ENCODE data around the gene GABARAP.

Gene GABARAP

DNA sequence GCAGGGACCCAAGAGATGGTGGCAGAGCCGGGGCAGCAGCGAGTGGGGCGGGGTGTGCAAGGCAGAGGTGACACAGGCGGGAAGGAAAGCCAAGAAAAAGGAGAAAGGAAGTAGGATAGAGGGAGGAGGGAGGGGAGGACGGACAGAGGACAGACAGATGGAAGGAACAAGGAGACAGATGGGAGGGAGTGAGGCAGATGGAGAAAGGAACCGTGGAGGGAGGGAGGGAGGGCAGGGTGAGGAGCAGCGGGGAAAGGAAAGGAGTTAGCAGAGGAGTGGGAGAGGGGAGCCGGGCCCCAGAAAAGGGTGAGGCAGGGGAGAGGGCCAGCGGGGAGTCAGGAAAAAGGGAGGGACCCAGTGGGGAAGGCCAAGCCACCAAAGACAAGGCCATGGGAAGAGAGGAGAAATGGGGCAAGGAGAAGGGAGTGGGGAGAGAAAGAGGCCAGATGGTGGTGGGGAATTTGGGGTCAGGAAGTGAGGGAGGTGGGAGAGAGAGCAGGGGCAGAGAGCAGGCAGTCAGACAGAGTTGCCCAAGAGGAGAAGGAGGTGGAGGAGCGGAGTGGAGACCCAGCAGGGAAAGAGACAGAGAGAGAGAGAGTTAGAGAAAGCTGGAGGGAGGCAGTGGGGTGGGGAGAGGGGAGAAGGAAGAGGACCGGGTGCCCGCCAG, 49.8 kb downstream of the GABARAP start:
- in situ Hi-C loops (cut with HindIII; ENCODE audit: low pct_ligation_motif_present, low sequenced_read_pairs), result loop anchor here (25.0 kb wide), 1 partner anchor 130 kb away; no protein-coding TSS in a partner anchor
- H3K27ac ChIP-seq, result no peak overlapping the region
- no peak overlapping the region for H3K4me3 ChIP-seq (ENCODE audit: low read depth, low read length)
- TF ChIP-seq, protein P1, sequence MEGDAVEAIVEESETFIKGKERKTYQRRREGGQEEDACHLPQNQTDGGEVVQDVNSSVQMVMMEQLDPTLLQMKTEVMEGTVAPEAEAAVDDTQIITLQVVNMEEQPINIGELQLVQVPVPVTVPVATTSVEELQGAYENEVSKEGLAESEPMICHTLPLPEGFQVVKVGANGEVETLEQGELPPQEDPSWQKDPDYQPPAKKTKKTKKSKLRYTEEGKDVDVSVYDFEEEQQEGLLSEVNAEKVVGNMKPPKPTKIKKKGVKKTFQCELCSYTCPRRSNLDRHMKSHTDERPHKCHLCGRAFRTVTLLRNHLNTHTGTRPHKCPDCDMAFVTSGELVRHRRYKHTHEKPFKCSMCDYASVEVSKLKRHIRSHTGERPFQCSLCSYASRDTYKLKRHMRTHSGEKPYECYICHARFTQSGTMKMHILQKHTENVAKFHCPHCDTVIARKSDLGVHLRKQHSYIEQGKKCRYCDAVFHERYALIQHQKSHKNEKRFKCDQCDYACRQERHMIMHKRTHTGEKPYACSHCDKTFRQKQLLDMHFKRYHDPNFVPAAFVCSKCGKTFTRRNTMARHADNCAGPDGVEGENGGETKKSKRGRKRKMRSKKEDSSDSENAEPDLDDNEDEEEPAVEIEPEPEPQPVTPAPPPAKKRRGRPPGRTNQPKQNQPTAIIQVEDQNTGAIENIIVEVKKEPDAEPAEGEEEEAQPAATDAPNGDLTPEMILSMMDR (IDR thresholded peaks at IDR 0.05; ENCODE audit: low read depth, low read length, missing control alignments), result no peak
- no peaks in the 10 kb centered on the region for H3K27me3 ChIP-seq (replicated peaks)
- H3K36me3 ChIP-seq (replicated peaks), result peaks cover 50% of the 10 kb centered on the region
- DNase-seq, result no peak

DNA sequence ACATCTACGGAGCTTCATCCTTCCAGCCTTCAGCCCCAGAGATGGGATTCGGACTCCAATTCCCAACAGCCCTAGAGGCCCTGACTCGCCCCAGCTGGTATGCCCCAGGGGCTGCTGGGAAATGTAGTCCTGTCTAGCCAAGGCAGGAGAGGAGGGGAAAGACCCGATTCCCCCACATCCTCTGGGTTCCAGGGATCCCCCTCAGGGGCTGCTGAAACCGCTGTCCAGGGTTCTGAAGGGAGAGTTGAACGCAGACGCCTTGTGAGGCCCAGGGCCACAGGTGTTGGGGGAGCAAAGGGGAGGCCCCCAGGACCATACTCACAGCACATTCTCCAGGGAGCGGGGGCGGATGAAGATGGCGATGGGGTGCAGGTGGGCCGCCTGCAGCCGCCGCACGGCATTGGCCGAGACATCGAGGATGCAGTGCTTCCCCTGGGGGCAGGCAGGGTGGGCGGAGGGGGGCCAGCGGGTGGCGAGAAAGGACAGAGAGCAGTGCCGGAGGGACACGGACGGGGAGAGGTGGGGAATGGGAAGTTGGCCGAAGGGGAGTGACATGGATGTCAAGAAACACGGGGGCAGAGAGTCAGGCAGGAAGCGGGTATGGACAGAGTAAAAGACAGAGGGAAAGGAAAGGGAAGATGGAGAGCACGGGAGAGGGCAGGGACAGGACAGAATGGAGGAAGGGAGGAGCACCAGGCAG, 50.5 kb downstream of the GABARAP start:
- Histone ChIP-seq H3K4me3 (ENCODE audit: low read depth, low read length) (no peak overlapping the region), H3K36me3 (replicated peaks) (peaks cover 44% of the 10 kb centered on the region), H3K27ac (no peak overlapping the region), H3K27me3 (replicated peaks) (no peaks in the 10 kb centered on the region)
- in situ Hi-C loops (cut with HindIII; ENCODE audit: low pct_ligation_motif_present, low sequenced_read_pairs), result loop anchor here (25.0 kb wide), 1 partner anchor 129 kb away; no protein-coding TSS in a partner anchor
- DNase-seq, result no peak
- TF ChIP-seq, protein P1 (IDR thresholded peaks at IDR 0.05; ENCODE audit: low read depth, low read length, missing control alignments), result no peak

DNA sequence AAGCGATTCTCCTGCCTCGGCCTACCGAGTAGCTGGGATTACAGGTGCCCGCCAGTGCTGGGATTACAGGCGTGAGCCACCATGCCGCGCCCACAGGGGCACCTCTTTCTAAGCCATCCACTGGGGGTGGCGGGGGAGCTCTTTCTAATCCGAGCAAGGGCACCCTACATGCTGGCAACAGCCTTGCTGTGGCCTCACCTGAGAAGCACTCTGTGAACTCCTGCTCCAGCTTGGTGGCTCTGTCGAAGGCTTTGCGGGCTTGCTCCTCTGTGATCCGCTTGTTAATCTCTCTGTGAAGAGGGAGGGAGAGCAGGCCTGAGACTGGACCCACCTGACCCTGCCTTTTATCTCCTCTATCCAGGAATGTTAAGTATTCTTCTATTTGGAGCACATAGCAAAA, 51.2 kb downstream of the GABARAP start:
- DNase-seq, result no peak
- TF ChIP-seq, protein P1 (IDR thresholded peaks at IDR 0.05; ENCODE audit: low read depth, low read length, missing control alignments), result no peak
- in situ Hi-C loops (cut with HindIII; ENCODE audit: low pct_ligation_motif_present, low sequenced_read_pairs), result loop anchor here (25.0 kb wide), 1 partner anchor 129 kb away; no protein-coding TSS in a partner anchor

DNA sequence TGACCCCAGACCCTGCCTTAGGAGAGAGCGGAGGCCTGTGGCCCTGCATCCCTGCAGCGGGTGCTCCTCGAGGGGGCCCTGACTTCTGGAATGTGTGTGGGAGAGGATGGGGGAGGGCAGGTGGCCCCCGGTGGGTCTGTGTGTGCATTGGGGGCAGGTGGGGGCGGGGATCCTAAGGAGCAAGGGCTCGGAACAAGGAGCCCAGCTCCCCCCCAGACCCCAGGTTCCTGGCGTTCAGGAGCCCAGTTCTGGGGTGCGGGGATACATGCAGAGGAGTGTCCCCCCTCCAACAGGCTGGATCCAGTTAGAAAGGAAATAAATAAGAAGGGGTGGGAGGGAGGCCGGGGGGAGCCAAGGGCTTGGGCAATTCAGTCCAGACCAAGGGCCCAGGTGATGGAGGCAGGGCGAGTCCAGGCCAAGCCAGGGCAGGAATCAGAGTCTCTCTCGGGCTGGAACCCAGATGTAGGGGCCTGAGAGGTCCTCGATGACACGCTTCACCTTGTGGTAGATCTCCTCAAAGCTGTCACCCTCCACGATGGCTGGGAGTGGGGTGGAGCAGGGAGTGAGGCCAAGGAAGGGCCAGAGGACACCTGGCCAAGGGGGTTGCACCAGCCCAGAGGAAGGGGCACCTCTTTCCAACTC, 51.9 kb downstream of the GABARAP start:
- no peak for DNase-seq
- Histone ChIP-seq H3K27ac (no peak overlapping the region), H3K27me3 (replicated peaks) (no peaks in the 10 kb centered on the region), H3K36me3 (replicated peaks) (peaks cover 30% of the 10 kb centered on the region), H3K4me3 (ENCODE audit: low read depth, low read length) (no peak overlapping the region)
- in situ Hi-C loops (cut with HindIII; ENCODE audit: low pct_ligation_motif_present, low sequenced_read_pairs), result loop anchor here (25.0 kb wide), 1 partner anchor 128 kb away; no protein-coding TSS in a partner anchor
- TF ChIP-seq, protein P1 (IDR thresholded peaks at IDR 0.05; ENCODE audit: low read depth, low read length, missing control alignments), result no peak

More for the DNA sequence above, 51.2 kb downstream of the GABARAP start:
- no peak overlapping the region for H3K4me3 ChIP-seq (ENCODE audit: low read depth, low read length)
- H3K36me3 ChIP-seq (replicated peaks), result peaks cover 37% of the 10 kb centered on the region
- no peak overlapping the region for H3K27ac ChIP-seq
- H3K27me3 ChIP-seq (replicated peaks), result no peaks in the 10 kb centered on the region

All from brain microvascular endothelial cell (primary cell).